ENCODE data around the gene EIF5A.

EIF5A gene

GRCh38 chr17:7361906-7362305, 54.5 kb downstream of the EIF5A start:
- Histone ChIP-seq H3K4me3 (ENCODE audit: low read length in 2 of 2) (no peak overlapping the region), H3K27me3 (ENCODE audit: control insufficient read depth in 1 of 2, insufficient read depth in 2 of 2, low read length in 2 of 2) (no peaks in the 10 kb centered on the region), H3K36me3 (ENCODE audit: control insufficient read depth in 2 of 2, insufficient read depth in 2 of 2, low read length in 2 of 2) (no peaks in the 10 kb centered on the region), H3K27ac (ENCODE audit: low read length) (no peak overlapping the region), H3K9me3 (ENCODE audit: control insufficient read depth in 2 of 2, low read length in 2 of 2) (no peaks in the 10 kb centered on the region), H3K9ac (ENCODE audit: low read length in 2 of 2) (no peak overlapping the region), H3K4me1 (ENCODE audit: control insufficient read depth, insufficient read depth, low read length) (no peaks in the 10 kb centered on the region)

Data from stomach smooth muscle (tissue), 2 donors.